ENCODE results near the gene TRIM34. TPM values are rescaled to one million over a fixed set of nuclear protein-coding genes. Genes with fewer than 3 reads are reported as not detected.

The TRIM34 gene
- total RNA-seq, 1 experiment from 2014 or later = 0.66 TPM

DNA sequence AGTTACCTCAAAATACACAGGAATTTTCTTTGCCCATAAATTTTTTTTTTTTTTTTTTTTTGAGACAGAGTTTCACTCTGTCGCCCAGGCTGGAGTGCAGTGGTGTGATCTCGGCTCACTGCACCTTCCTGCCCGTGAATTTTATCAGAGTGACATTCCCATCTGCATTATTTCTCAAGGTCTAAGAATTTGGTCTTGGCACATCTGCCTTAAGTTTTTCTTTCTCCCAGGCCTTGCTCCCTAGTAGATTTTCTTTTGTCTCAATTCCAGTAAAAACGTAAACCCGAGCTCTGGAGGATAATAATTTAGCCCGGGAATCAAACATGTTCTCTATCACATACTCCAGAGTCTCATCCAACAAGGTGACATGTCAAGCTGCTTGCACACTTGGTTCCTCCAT is 16.0 kb upstream of the TRIM34 start:
- no peaks in the 10 kb centered on the region for H3K9me3 Mint-ChIP-seq
- no peaks in the 10 kb centered on the region for H3K4me1 Mint-ChIP-seq
- TF ChIP-seq, protein P1, sequence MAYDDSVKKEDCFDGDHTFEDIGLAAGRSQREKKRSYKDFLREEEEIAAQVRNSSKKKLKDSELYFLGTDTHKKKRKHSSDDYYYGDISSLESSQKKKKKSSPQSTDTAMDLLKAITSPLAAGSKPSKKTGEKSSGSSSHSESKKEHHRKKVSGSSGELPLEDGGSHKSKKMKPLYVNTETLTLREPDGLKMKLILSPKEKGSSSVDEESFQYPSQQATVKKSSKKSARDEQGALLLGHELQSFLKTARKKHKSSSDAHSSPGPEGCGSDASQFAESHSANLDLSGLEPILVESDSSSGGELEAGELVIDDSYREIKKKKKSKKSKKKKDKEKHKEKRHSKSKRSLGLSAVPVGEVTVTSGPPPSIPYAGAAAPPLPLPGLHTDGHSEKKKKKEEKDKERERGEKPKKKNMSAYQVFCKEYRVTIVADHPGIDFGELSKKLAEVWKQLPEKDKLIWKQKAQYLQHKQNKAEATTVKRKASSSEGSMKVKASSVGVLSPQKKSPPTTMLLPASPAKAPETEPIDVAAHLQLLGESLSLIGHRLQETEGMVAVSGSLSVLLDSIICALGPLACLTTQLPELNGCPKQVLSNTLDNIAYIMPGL (CRISPR knock-in tag; IDR thresholded peaks at IDR 0.05) = no peak
- POLR2A ChIA-PET = no interaction called here
- no peak overlapping the region for H3K4me3 Mint-ChIP-seq
- peaks cover 78% of the 10 kb centered on the region for H3K36me3 Mint-ChIP-seq
- CTCF ChIA-PET = no interaction called here
- H3K27me3 Mint-ChIP-seq (ENCODE audit: low read depth) = no peaks in the 10 kb centered on the region
- DNase-seq (ENCODE audit: low spot score) = no peak
- H3K27ac Mint-ChIP-seq = no peak overlapping the region
- ATAC-seq = no peak

DNA sequence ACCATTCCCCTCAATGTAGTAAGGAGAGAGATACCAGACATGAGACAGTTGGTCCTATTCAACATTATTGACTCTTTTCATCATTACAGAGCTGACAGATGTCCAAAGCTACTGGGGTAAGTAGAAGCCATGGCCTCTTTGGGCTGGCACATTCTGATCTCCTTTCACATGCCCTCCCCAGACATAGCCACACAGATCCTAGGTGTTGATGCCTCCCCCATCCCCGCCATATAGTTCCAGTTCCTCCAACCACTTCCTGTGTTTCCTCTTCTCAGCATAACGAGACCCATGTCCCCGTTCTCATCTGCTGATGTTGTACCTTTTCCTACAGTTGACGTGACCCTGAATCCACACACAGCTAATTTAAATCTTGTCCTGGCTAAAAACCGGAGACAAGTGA is 14.4 kb upstream of the TRIM34 start:
- Mint-ChIP-seq H3K36me3 (peaks cover 65% of the 10 kb centered on the region), H3K4me3 (no peak overlapping the region), H3K4me1 (no peaks in the 10 kb centered on the region), H3K9me3 (no peaks in the 10 kb centered on the region), H3K27me3 (ENCODE audit: low read depth) (no peaks in the 10 kb centered on the region), H3K27ac (no peak overlapping the region)
- ChIA-PET CTCF (no interaction called here), POLR2A (no interaction called here)
- ATAC-seq (no peak), DNase-seq (ENCODE audit: low spot score) (no peak)
- no peak for TF ChIP-seq EMX1 (CRISPR knock-in tag; IDR thresholded peaks at IDR 0.05)
- TF ChIP-seq, protein P2, sequence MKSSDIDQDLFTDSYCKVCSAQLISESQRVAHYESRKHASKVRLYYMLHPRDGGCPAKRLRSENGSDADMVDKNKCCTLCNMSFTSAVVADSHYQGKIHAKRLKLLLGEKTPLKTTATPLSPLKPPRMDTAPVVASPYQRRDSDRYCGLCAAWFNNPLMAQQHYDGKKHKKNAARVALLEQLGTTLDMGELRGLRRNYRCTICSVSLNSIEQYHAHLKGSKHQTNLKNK (CRISPR knock-in tag; IDR thresholded peaks at IDR 0.05) = no peak
- TF ChIP-seq FOXK1 (CRISPR knock-in tag; IDR thresholded peaks at IDR 0.05) = no peak
- TF ChIP-seq, protein P3, sequence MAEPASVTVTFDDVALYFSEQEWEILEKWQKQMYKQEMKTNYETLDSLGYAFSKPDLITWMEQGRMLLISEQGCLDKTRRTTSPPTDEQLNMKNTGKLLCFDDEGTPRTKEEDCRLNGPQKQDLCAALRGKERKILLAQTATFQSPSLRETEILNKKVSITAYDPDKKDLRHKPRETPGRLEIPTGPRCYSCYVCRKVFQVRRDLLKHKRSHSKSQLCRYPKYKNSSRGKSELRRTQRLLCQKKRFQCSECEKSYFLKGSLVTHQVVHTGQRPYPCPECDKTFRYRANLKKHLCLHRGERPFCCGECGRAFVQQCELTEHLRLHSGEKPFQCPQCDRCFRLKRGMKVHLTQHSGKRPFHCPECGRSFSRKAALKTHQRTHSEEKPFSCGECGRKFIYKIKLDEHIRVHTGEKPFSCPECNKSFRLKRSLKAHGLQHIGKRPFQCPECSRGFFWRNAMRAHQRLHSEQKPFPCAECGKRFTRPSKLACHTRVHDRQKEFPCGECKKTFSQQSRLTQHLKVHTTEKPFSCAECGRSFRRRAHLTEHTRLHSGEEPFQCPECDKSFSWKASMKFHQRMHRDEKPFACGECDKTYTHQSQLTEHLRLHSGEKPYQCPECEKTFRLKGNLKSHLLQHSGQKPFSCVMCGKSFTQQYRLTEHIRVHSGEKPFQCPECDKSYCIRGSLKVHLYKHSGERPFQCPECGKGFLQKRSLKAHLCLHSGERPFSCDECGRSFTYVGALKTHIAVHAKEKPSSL (CRISPR knock-in tag; conservative IDR thresholded peaks at IDR 0.05) = no peak
- TF ChIP-seq, protein P4, sequence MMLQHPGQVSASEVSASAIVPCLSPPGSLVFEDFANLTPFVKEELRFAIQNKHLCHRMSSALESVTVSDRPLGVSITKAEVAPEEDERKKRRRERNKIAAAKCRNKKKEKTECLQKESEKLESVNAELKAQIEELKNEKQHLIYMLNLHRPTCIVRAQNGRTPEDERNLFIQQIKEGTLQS (CRISPR knock-in tag; conservative IDR thresholded peaks at IDR 0.05) = no peak
- TF ChIP-seq, protein P5, sequence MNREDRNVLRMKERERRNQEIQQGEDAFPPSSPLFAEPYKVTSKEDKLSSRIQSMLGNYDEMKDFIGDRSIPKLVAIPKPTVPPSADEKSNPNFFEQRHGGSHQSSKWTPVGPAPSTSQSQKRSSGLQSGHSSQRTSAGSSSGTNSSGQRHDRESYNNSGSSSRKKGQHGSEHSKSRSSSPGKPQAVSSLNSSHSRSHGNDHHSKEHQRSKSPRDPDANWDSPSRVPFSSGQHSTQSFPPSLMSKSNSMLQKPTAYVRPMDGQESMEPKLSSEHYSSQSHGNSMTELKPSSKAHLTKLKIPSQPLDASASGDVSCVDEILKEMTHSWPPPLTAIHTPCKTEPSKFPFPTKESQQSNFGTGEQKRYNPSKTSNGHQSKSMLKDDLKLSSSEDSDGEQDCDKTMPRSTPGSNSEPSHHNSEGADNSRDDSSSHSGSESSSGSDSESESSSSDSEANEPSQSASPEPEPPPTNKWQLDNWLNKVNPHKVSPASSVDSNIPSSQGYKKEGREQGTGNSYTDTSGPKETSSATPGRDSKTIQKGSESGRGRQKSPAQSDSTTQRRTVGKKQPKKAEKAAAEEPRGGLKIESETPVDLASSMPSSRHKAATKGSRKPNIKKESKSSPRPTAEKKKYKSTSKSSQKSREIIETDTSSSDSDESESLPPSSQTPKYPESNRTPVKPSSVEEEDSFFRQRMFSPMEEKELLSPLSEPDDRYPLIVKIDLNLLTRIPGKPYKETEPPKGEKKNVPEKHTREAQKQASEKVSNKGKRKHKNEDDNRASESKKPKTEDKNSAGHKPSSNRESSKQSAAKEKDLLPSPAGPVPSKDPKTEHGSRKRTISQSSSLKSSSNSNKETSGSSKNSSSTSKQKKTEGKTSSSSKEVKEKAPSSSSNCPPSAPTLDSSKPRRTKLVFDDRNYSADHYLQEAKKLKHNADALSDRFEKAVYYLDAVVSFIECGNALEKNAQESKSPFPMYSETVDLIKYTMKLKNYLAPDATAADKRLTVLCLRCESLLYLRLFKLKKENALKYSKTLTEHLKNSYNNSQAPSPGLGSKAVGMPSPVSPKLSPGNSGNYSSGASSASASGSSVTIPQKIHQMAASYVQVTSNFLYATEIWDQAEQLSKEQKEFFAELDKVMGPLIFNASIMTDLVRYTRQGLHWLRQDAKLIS (CRISPR knock-in tag; IDR thresholded peaks at IDR 0.05; ENCODE audit: borderline replicate concordance) = no peak
- TF ChIP-seq, protein P6, sequence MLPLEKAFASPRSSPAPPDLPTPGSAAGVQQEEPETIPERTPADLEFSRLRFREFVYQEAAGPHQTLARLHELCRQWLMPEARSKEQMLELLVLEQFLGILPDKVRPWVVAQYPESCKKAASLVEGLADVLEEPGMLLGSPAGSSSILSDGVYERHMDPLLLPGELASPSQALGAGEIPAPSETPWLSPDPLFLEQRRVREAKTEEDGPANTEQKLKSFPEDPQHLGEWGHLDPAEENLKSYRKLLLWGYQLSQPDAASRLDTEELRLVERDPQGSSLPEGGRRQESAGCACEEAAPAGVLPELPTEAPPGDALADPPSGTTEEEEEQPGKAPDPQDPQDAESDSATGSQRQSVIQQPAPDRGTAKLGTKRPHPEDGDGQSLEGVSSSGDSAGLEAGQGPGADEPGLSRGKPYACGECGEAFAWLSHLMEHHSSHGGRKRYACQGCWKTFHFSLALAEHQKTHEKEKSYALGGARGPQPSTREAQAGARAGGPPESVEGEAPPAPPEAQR (CRISPR knock-in tag; IDR thresholded peaks at IDR 0.05) = no peak
- no peak for TF ChIP-seq FOXJ3 (CRISPR knock-in tag; IDR thresholded peaks at IDR 0.05; ENCODE audit: borderline replicate concordance)
- TF ChIP-seq, protein P7, sequence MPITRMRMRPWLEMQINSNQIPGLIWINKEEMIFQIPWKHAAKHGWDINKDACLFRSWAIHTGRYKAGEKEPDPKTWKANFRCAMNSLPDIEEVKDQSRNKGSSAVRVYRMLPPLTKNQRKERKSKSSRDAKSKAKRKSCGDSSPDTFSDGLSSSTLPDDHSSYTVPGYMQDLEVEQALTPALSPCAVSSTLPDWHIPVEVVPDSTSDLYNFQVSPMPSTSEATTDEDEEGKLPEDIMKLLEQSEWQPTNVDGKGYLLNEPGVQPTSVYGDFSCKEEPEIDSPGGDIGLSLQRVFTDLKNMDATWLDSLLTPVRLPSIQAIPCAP (CRISPR knock-in tag; IDR thresholded peaks at IDR 0.05) = no peak
- TF ChIP-seq, protein P8, sequence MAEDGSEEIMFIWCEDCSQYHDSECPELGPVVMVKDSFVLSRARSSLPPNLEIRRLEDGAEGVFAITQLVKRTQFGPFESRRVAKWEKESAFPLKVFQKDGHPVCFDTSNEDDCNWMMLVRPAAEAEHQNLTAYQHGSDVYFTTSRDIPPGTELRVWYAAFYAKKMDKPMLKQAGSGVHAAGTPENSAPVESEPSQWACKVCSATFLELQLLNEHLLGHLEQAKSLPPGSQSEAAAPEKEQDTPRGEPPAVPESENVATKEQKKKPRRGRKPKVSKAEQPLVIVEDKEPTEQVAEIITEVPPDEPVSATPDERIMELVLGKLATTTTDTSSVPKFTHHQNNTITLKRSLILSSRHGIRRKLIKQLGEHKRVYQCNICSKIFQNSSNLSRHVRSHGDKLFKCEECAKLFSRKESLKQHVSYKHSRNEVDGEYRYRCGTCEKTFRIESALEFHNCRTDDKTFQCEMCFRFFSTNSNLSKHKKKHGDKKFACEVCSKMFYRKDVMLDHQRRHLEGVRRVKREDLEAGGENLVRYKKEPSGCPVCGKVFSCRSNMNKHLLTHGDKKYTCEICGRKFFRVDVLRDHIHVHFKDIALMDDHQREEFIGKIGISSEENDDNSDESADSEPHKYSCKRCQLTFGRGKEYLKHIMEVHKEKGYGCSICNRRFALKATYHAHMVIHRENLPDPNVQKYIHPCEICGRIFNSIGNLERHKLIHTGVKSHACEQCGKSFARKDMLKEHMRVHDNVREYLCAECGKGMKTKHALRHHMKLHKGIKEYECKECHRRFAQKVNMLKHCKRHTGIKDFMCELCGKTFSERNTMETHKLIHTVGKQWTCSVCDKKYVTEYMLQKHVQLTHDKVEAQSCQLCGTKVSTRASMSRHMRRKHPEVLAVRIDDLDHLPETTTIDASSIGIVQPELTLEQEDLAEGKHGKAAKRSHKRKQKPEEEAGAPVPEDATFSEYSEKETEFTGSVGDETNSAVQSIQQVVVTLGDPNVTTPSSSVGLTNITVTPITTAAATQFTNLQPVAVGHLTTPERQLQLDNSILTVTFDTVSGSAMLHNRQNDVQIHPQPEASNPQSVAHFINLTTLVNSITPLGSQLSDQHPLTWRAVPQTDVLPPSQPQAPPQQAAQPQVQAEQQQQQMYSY (CRISPR knock-in tag; IDR thresholded peaks at IDR 0.05) = no peak
- TF ChIP-seq MYBL2 (CRISPR knock-in tag; IDR thresholded peaks at IDR 0.05) = no peak
- no peak for TF ChIP-seq NR1H2 (CRISPR knock-in tag; IDR thresholded peaks at IDR 0.05)
- no peak for TF ChIP-seq ZNF121 (CRISPR knock-in tag; IDR thresholded peaks at IDR 0.05)
- TF ChIP-seq GABPB1 (CRISPR knock-in tag; IDR thresholded peaks at IDR 0.05) = no peak
- TF ChIP-seq SMAD3 (CRISPR knock-in tag; IDR thresholded peaks at IDR 0.05; ENCODE audit: borderline replicate concordance) = no peak
